Upper lobe of left lung (tissue), 6 donors: ENCODE data around the gene MOV10L1. TPM values are rescaled to one million over a fixed set of nuclear protein-coding genes. Genes with fewer than 3 reads are reported as not detected.
A peak's percentile ranks its signal among the peaks of the same experiment; 100 is the strongest.

Experiments used
- ATAC-seq, 2 donors: fragments of 200-7000 bp; cut with Tn5 transposase; one replicate each; pipeline ENCODE4 v1.9.1; 2022; ENCODE audit warnings: mild to moderate bottlenecking in 2 of 2, moderate library complexity in 2 of 2; ENCODE audit not compliant: low FRiP score in 2 of 2
- DNase-seq, 2 donors: peaks; one replicate each; pipeline ENCODE4 v3.0.0-alpha.2; 2019 to 2020
- H3K27ac ChIP-seq, 4 donors: fragments of 200-600 bp; sonication (generic); one replicate each; pipeline ENCODE4 v1.5.1; 2016 to 2019
- H3K27me3 ChIP-seq, 4 donors: fragments of 200-600 bp; sonication (generic); one replicate each; pipeline ENCODE4 v1.5.1; 2017 to 2019
- H3K36me3 ChIP-seq, 4 donors: fragments of 200-600 bp; sonication (generic); one replicate each; pipeline ENCODE4 v1.5.1; 2016 to 2019
- H3K4me1 ChIP-seq, 4 donors: fragments of 200-600 bp; sonication (generic); one replicate each; pipeline ENCODE4 v1.5.1; 2018 to 2019
- H3K4me3 ChIP-seq, 4 donors: fragments of 200-600 bp; sonication (generic); one replicate each; pipeline ENCODE4 v1.5.1; 2017 to 2019; ENCODE audit warnings: mild to moderate bottlenecking in 2 of 4, moderate library complexity in 1 of 4
- H3K9me3 ChIP-seq, 4 donors: fragments of 200-600 bp; sonication (generic); one replicate each; pipeline ENCODE4 v1.5.1; 2018 to 2019
- CTCF ChIP-seq, 6 experiments: fragments of 450-650 bp in 4 of 6; fragments of 200-600 bp in 2 of 6; sonication (generic) in 2 of 6; IDR thresholded peaks; one replicate each; pipeline ENCODE4 v1.5.1; 2016 to 2019; ENCODE audit warnings: antibody characterized with exemption in 6 of 6
- EP300 ChIP-seq, 4 donors: sonication (generic); formaldehyde crosslinking; IDR thresholded peaks; one replicate each; pipeline ENCODE4 v1.5.1; 2017; ENCODE audit warnings: antibody characterized with exemption in 4 of 4, control low read depth in 2 of 4
- POLR2A ChIP-seq, 4 donors: fragments of 450-650 bp; IDR thresholded peaks; one replicate each; pipeline ENCODE4 v1.5.1; 2016 to 2017; ENCODE audit warnings: antibody characterized with exemption in 4 of 4, mild to moderate bottlenecking in 2 of 4
- POLR2AphosphoS5 ChIP-seq, 2 donors: sonication (generic); formaldehyde crosslinking; IDR thresholded peaks; one replicate each; pipeline ENCODE4 v1.5.1; 2017; ENCODE audit warnings: antibody characterized with exemption in 2 of 2
- WGBS, 2 donors: methylation state at CpG; one replicate each; pipeline ENCODE4 v1.1.5; 2017 to 2018; 5-methylcytosine and 5-hydroxymethylcytosine counted together
- total RNA-seq, 6 donors: library from RNA; depleted of rRNA in 4 of 6; stranded (reverse); fragments of >200 nt in 4 of 6; gene quantifications; one replicate each; pipeline versions ENCODE4 v1.1.0 to v1.2.1, GENCODE V29; 2016 to 2021
- donor health status: DM: no; HTN: no; CAD: no; lungs with moderate emphysema.
- donor health status: DM: no; HTN: yes; CAD: no; lungs with severe emphysema.

MOV10L1 gene
- total RNA-seq, 6 donors from 2014 or later = 0.47 to 3.1 (median 1.8) TPM; not detected in 1

- no peaks in the 10 kb centered on the region for H3K9me3 ChIP-seq
- peak overlapping the region; percentile 57 to 78 (median 64) for H3K27ac ChIP-seq
- H3K4me1 ChIP-seq = peaks cover 8 to 29% (median 13%) of the 10 kb centered on the region in 4 donors
- peak in 1 of 2 donors; percentile 72 for ATAC-seq
- peak overlapping the region in 1 of 4 donors; percentile 3 for H3K4me3 ChIP-seq
- H3K27me3 ChIP-seq = no peaks in the 10 kb centered on the region
- 57 to 61% methylated on average over 19 of the region's 19 CpGs for WGBS, 2 donors
- DNase-seq = peak in 1 of 2 donors; percentile 71
- no peaks in the 10 kb centered on the region for H3K36me3 ChIP-seq
- TF ChIP-seq EP300 (IDR thresholded peaks at IDR 0.05) (no peak), POLR2AphosphoS5 (IDR thresholded peaks at IDR 0.05) (no peak), POLR2A (IDR thresholded peaks at IDR 0.05) (no peak), CTCF (IDR thresholded peaks at IDR 0.05) (no peak)
Observed at GRCh38 chr22:50114221-50115021, 24.6 kb downstream of the MOV10L1 start.

GRCh38 chr22:50115693-50116092 lies 25.9 kb downstream of the MOV10L1 start:
- Histone ChIP-seq H3K27ac (no peak overlapping the region), H3K27me3 (no peaks in the 10 kb centered on the region), H3K4me1 (peaks cover 8 to 29% (median 14%) of the 10 kb centered on the region in 4 donors), H3K9me3 (no peaks in the 10 kb centered on the region), H3K4me3 (no peak overlapping the region), H3K36me3 (no peaks in the 10 kb centered on the region)
- 57 to 81% methylated on average over 9 to 10 of the region's 10 CpGs for WGBS, 2 donors
- no peak for ATAC-seq
- no peak for TF ChIP-seq POLR2AphosphoS5 (IDR thresholded peaks at IDR 0.05)
- no peak for TF ChIP-seq POLR2A (IDR thresholded peaks at IDR 0.05)
- no peak for TF ChIP-seq EP300 (IDR thresholded peaks at IDR 0.05)
- no peak for TF ChIP-seq CTCF (IDR thresholded peaks at IDR 0.05)
- no peak for DNase-seq

GRCh38 chr22:50117168-50117762 lies 27.5 kb downstream of the MOV10L1 start:
- ATAC-seq (no peak), DNase-seq (no peak)
- Histone ChIP-seq H3K4me1 (peaks cover 6 to 23% (median 12%) of the 10 kb centered on the region in 4 donors), H3K27ac (no peak overlapping the region), H3K4me3 (no peak overlapping the region), H3K36me3 (no peaks in the 10 kb centered on the region), H3K9me3 (no peaks in the 10 kb centered on the region), H3K27me3 (no peaks in the 10 kb centered on the region)
- 95% methylated on average over 18 to 19 of the region's 19 CpGs for WGBS, 2 donors
- TF ChIP-seq POLR2AphosphoS5 (IDR thresholded peaks at IDR 0.05) (no peak), EP300 (IDR thresholded peaks at IDR 0.05) (no peak), POLR2A (IDR thresholded peaks at IDR 0.05) (no peak), CTCF (IDR thresholded peaks at IDR 0.05) (no peak)

- H3K4me3 ChIP-seq = no peak overlapping the region
- peaks cover 0 to 18% (median 8%) of the 10 kb centered on the region in 4 donors for H3K4me1 ChIP-seq
- no peak for ATAC-seq
- TF ChIP-seq EP300 (IDR thresholded peaks at IDR 0.05) (no peak), POLR2A (IDR thresholded peaks at IDR 0.05) (no peak), POLR2AphosphoS5 (IDR thresholded peaks at IDR 0.05) (no peak), CTCF (IDR thresholded peaks at IDR 0.05) (no peak)
- no peaks in the 10 kb centered on the region for H3K36me3 ChIP-seq
- DNase-seq = no peak
- H3K27me3 ChIP-seq = no peaks in the 10 kb centered on the region
- H3K9me3 ChIP-seq = peaks cover 0 to 8% (median 4%) of the 10 kb centered on the region in 4 donors
- WGBS, 2 donors = 78 to 80% methylated on average over 3 of the region's 3 CpGs
- H3K27ac ChIP-seq = no peak overlapping the region
Observed at GRCh38 chr22:50118129-50118528, 28.3 kb downstream of the MOV10L1 start.
